Breast epithelium (tissue), 4 donors: ENCODE results near the gene CHKA. TPM values are rescaled to one million over a fixed set of nuclear protein-coding genes. Genes with fewer than 3 reads are reported as not detected.

Source experiments
- DNase-seq, 2 donors: peaks; one replicate each; pipeline ENCODE4 v3.0.0-alpha.2; 2019; ENCODE audit warnings: low spot score in 2 of 2
- H3K27ac ChIP-seq, 2 donors: fragments of 200-600 bp; sonication (generic) in 1 of 2; one replicate each; pipeline ENCODE4 v1.5.1; 2016 to 2019; ENCODE audit warnings: mild to moderate bottlenecking in 1 of 2
- H3K27me3 ChIP-seq, 2 donors: fragments of 200-600 bp; sonication (generic) in 1 of 2; one replicate each; pipeline versions ENCODE4 v1.5.1 to v1.6.0; 2017 to 2019; ENCODE audit warnings: control low read depth in 1 of 2, mild to moderate bottlenecking in 1 of 2
- H3K36me3 ChIP-seq: fragments of 200-600 bp; one replicate; pipeline ENCODE4 v1.5.1; 2019
- H3K4me1 ChIP-seq, 2 donors: fragments of 200-600 bp; sonication (generic); one replicate each; pipeline ENCODE4 v1.5.1; 2016 to 2019; ENCODE audit warnings: control low read depth in 1 of 2
- H3K4me3 ChIP-seq, 3 donors: fragments of 200-600 bp; sonication (generic); 1 replicate in 2 of 3; 2 replicates in 1 of 3; pipeline ENCODE4 v1.5.1; 2016 to 2019; ENCODE audit warnings: mild to moderate bottlenecking in 3 of 3, moderate library complexity in 2 of 3
- H3K9me3 ChIP-seq, 2 donors: fragments of 200-600 bp; sonication (generic) in 1 of 2; one replicate each; pipeline ENCODE4 v1.5.1; 2016 to 2019; ENCODE audit warnings: control low read depth in 1 of 2
- CTCF ChIP-seq, 3 donors: fragments of 450-650 bp; IDR thresholded peaks; one replicate each; pipeline ENCODE4 v1.5.1; 2016 to 2017; ENCODE audit warnings: antibody characterized with exemption in 3 of 3, mild to moderate bottlenecking in 3 of 3, moderate library complexity in 3 of 3
- POLR2A ChIP-seq: fragments of 450-650 bp; IDR thresholded peaks from one replicate; pipeline ENCODE4 v1.6.1; 2016; ENCODE audit warnings: antibody characterized with exemption, mild to moderate bottlenecking, moderate library complexity
- POLR2AphosphoS5 ChIP-seq, 3 donors: sonication (generic); formaldehyde crosslinking; IDR thresholded peaks; one replicate each; pipeline ENCODE4 v1.6.1; 2017; ENCODE audit warnings: antibody characterized with exemption in 3 of 3
- intact Hi-C: fragments of 100-400 bp; cut with DNase I; formaldehyde crosslinking; loops from one replicate; pipeline ENCODE4 v1.15.1; 2023; ENCODE audit warnings: low total_unique reads
- total RNA-seq, 3 donors: library from RNA; depleted of rRNA; stranded (reverse); fragments of >200 nt; gene quantifications; one replicate each; pipeline ENCODE4 v1.1.0, GENCODE V29; 2016

Gene CHKA
- total RNA-seq, 3 donors from 2014 or later, result 52.1 to 73.0 (median 71.7) TPM

- Histone ChIP-seq H3K4me3 (no peak overlapping the region), H3K9me3 (peaks cover under 1 to 2% of the 10 kb centered on the region in 2 donors), H3K4me1 (peaks cover 0 to 3% of the 10 kb centered on the region in 2 donors), H3K36me3 (no peaks in the 10 kb centered on the region), H3K27ac (peak overlapping the region in 1 of 2 donors; percentile 57), H3K27me3 (no peaks in the 10 kb centered on the region)
- intact Hi-C loops, result no loop called here
- TF ChIP-seq CTCF (IDR thresholded peaks at IDR 0.05), result no peak
- DNase-seq, result no peak
Measured at GRCh38 chr11:68019486-68019885, 101.7 kb downstream of the CHKA start.

GRCh38 chr11:68018730-68019190 is 102.4 kb downstream of the CHKA start:
- Histone ChIP-seq H3K4me3 (no peak overlapping the region), H3K9me3 (no peaks in the 10 kb centered on the region), H3K4me1 (peaks cover 4 to 7% of the 10 kb centered on the region in 2 donors), H3K27ac (no peak overlapping the region), H3K27me3 (no peaks in the 10 kb centered on the region), H3K36me3 (no peaks in the 10 kb centered on the region)
- no peak for DNase-seq
- TF ChIP-seq POLR2AphosphoS5 (IDR thresholded peaks at IDR 0.05), result no peak
- no peak for TF ChIP-seq POLR2A
- no peak for TF ChIP-seq CTCF (IDR thresholded peaks at IDR 0.05)
- intact Hi-C loops, result no loop called here

- TF ChIP-seq POLR2AphosphoS5 (IDR thresholded peaks at IDR 0.05) (no peak), CTCF (IDR thresholded peaks at IDR 0.05) (no peak), POLR2A (no peak)
- Histone ChIP-seq H3K27me3 (no peaks in the 10 kb centered on the region), H3K4me1 (peaks cover 8 to 13% of the 10 kb centered on the region in 2 donors), H3K36me3 (no peaks in the 10 kb centered on the region), H3K27ac (no peak overlapping the region), H3K9me3 (no peaks in the 10 kb centered on the region), H3K4me3 (no peak overlapping the region)
- DNase-seq, result no peak
- intact Hi-C loops, result no loop called here
Measured at GRCh38 chr11:68017980-68018729, 103.0 kb downstream of the CHKA start.

- H3K4me1 ChIP-seq, result peaks cover 17 to 21% of the 10 kb centered on the region in 2 donors
- no peak for DNase-seq
- peak overlapping the region; percentile 54 to 58 for H3K27ac ChIP-seq
- no peaks in the 10 kb centered on the region for H3K9me3 ChIP-seq
- H3K27me3 ChIP-seq, result no peaks in the 10 kb centered on the region
- TF ChIP-seq CTCF (IDR thresholded peaks at IDR 0.05), result no peak
- TF ChIP-seq POLR2AphosphoS5 (IDR thresholded peaks at IDR 0.05), result no peak
- TF ChIP-seq POLR2A, result no peak
- H3K36me3 ChIP-seq, result no peaks in the 10 kb centered on the region
- intact Hi-C loops, result no loop called here
- H3K4me3 ChIP-seq, result no peak overlapping the region
Measured at GRCh38 chr11:68016904-68017817, 104.0 kb downstream of the CHKA start.
